IMR-90 (cell line): ENCODE data around the gene GJB3. TPM values are rescaled to one million over a fixed set of nuclear protein-coding genes. Genes with fewer than 3 reads are reported as not detected.

Experiments used
- ATAC-seq: fragments of 200-7000 bp; cut with Tn5 transposase; 2 replicates; pipeline ENCODE4 v1.9.1; 2020; ENCODE audit warnings: low read depth, mild to moderate bottlenecking, moderate library complexity
- BruUV-seq: library from RNA; stranded (reverse); fragments of 400-500 nt; replicated peaks from 2 replicates; lab custom pipeline; 2021; lab: Mats Ljungman, UMichigan
- CTCF ChIA-PET: fragments of 300-600 bp; formaldehyde crosslinking; extraction: SDS; loops from one replicate; lab custom pipeline; 2021; ENCODE audit warnings: antibody characterized with exemption; lab: Yijun Ruan, JAX
- POLR2A ChIA-PET: fragments of 300-600 bp; sonication (Branson Sonifier 250); formaldehyde crosslinking; loops from one replicate; lab custom pipeline; 2022; ENCODE audit warnings: antibody characterized with exemption; ENCODE audit not compliant: unreplicated experiment; lab: Charles Lee
- DNase-seq: peaks from one replicate; pipeline ENCODE4 v3.0.0; 2013
- H2AFZ ChIP-seq: replicated peaks from 2 replicates; pipeline ENCODE3; 2013; ENCODE audit warnings: low read length, mild to moderate bottlenecking; ENCODE audit not compliant: poor library complexity
- H2AK5ac ChIP-seq: 2 replicates; pipeline ENCODE4 v1.6.1; 2013; ENCODE audit warnings: low read depth, low read length, inconsistent platforms
- H2AK9ac ChIP-seq: replicated peaks from 2 replicates; pipeline ENCODE3; 2013; ENCODE audit warnings: mild to moderate bottlenecking, low read depth, low read length, moderate library complexity; ENCODE audit not compliant: poor library complexity
- H2BK120ac ChIP-seq: 2 replicates; pipeline ENCODE4 v1.6.1; 2013; ENCODE audit warnings: low read depth, low read length, inconsistent platforms
- H2BK15ac ChIP-seq: 3 replicates; pipeline ENCODE4 v1.6.1; 2013; ENCODE audit warnings: low read depth, low read length, inconsistent platforms
- H2BK20ac ChIP-seq: 2 replicates; pipeline ENCODE4 v1.6.1; 2013; ENCODE audit warnings: low read depth, mild to moderate bottlenecking, inconsistent platforms, low read length, moderate library complexity
- H2BK5ac ChIP-seq: 2 replicates; pipeline ENCODE4 v1.6.1; 2013; ENCODE audit warnings: mild to moderate bottlenecking, low read depth, low read length, inconsistent platforms; ENCODE audit not compliant: poor library complexity, severe bottlenecking
- H3K14ac ChIP-seq: replicated peaks from 2 replicates; pipeline ENCODE4 v1.6.1; 2013; ENCODE audit warnings: low read depth, low read length, inconsistent platforms
- H3K18ac ChIP-seq: 2 replicates; pipeline ENCODE4 v1.6.1; 2013; ENCODE audit warnings: low read depth, low read length, control low read depth
- H3K23ac ChIP-seq: 2 replicates; pipeline ENCODE4 v1.6.1; 2013; ENCODE audit warnings: low read depth, low read length, inconsistent platforms
- H3K27ac ChIP-seq: 2 replicates; pipeline ENCODE4 v1.5.1; 2013; ENCODE audit warnings: mild to moderate bottlenecking, control low read depth, low read length; ENCODE audit not compliant: insufficient read depth
- H3K27me3 ChIP-seq: 2 replicates; pipeline ENCODE4 v1.6.1; 2013; ENCODE audit warnings: low read length; ENCODE audit not compliant: control insufficient read depth, insufficient read depth
- H3K36me3 ChIP-seq: 2 replicates; pipeline ENCODE4 v1.6.1; 2013; ENCODE audit warnings: low read length, mixed read lengths; ENCODE audit not compliant: control insufficient read depth, insufficient read depth
- H3K4ac ChIP-seq: 2 replicates; pipeline ENCODE4 v1.6.1; 2013; ENCODE audit warnings: low read depth, low read length, inconsistent platforms
- H3K4me1 ChIP-seq: 2 replicates; pipeline ENCODE4 v1.6.1; 2013; ENCODE audit warnings: low read length, mixed read lengths; ENCODE audit not compliant: control insufficient read depth, insufficient read depth
- H3K4me2 ChIP-seq: 2 replicates; pipeline ENCODE4 v1.6.1; 2013; ENCODE audit warnings: low read depth, mild to moderate bottlenecking, control low read depth, low read length, moderate library complexity
- H3K4me3 ChIP-seq: 2 replicates; pipeline ENCODE4 v1.5.1; 2013; ENCODE audit warnings: low read depth, mild to moderate bottlenecking, control low read depth, low read length, moderate library complexity; ENCODE audit not compliant: insufficient read depth
- H3K56ac ChIP-seq: 2 replicates; pipeline ENCODE4 v1.6.1; 2013; ENCODE audit warnings: low read length, inconsistent platforms; ENCODE audit not compliant: insufficient read depth; ENCODE audit errors: extremely low read depth
- H3K79me1 ChIP-seq, 2 experiments: 2 replicates each; pipeline ENCODE4 v1.6.1; 2013; ENCODE audit warnings: low read length in 2 of 2, inconsistent platforms in 1 of 2, low read depth in 1 of 2
- H3K9ac ChIP-seq: 2 replicates; pipeline ENCODE4 v1.6.1; 2013; ENCODE audit warnings: low read depth, low read length, control low read depth
- H3K9me1 ChIP-seq: 2 replicates; pipeline ENCODE4 v1.6.1; 2013; ENCODE audit warnings: low read length, inconsistent platforms; ENCODE audit not compliant: insufficient read depth
- H3K9me3 ChIP-seq: 2 replicates; pipeline ENCODE4 v1.6.1; 2013; ENCODE audit warnings: low read length; ENCODE audit not compliant: control insufficient read depth, insufficient read depth
- H4K20me1 ChIP-seq: 2 replicates; pipeline ENCODE4 v1.6.1; 2013; ENCODE audit warnings: low read length, inconsistent platforms; ENCODE audit not compliant: insufficient read depth
- H4K5ac ChIP-seq: 2 replicates; pipeline ENCODE4 v1.6.1; 2013; ENCODE audit warnings: mild to moderate bottlenecking, low read depth, low read length, control low read depth
- H4K8ac ChIP-seq, 2 experiments: 2 replicates each; pipeline ENCODE4 v1.6.1; 2013; ENCODE audit warnings: low read depth in 2 of 2, low read length in 2 of 2, control low read depth in 1 of 2, inconsistent platforms in 1 of 2
- H4K91ac ChIP-seq: 2 replicates; pipeline ENCODE4 v1.6.1; 2013; ENCODE audit warnings: low read depth, low read length, inconsistent platforms; ENCODE audit not compliant: insufficient read depth
- BHLHE40 ChIP-seq: fragments of 150-350 bp; IDR thresholded peaks from 2 replicates; pipeline ENCODE4 v1.6.1; 2016; ENCODE audit warnings: mild to moderate bottlenecking, low read depth, low read length
- CEBPB ChIP-seq: IDR thresholded peaks from 2 replicates; pipeline ENCODE4 v1.6.1; 2012; ENCODE audit warnings: low read depth, low read length, improper control_type of control experiment
- CHD1 ChIP-seq: IDR thresholded peaks from 2 replicates; pipeline ENCODE4 v1.6.1; 2012; ENCODE audit warnings: low read depth, low read length, improper control_type of control experiment
- FOS ChIP-seq: fragments of 150-350 bp; IDR thresholded peaks from 2 replicates; pipeline ENCODE4 v1.6.1; 2016; ENCODE audit warnings: low read depth, low read length
- MAFK ChIP-seq: IDR thresholded peaks from 2 replicates; pipeline ENCODE4 v1.6.1; 2012; ENCODE audit warnings: low read depth, low read length, improper control_type of control experiment
- MAZ ChIP-seq: IDR thresholded peaks from 2 replicates; pipeline ENCODE4 v1.6.1; 2012; ENCODE audit warnings: low read depth, mild to moderate bottlenecking, low read length, improper control_type of control experiment, moderate library complexity, borderline replicate concordance
- MXI1 ChIP-seq: IDR thresholded peaks from 2 replicates; pipeline ENCODE4 v1.6.1; 2012; ENCODE audit warnings: low read depth, mild to moderate bottlenecking, low read length, moderate library complexity, borderline replicate concordance
- NFE2L2 ChIP-seq: fragments of 150-350 bp; IDR thresholded peaks from 2 replicates; pipeline ENCODE4 v1.6.1; 2016; ENCODE audit warnings: low read depth, mild to moderate bottlenecking, low read length
- POLR2A ChIP-seq: IDR thresholded peaks from 2 replicates; pipeline ENCODE4 v1.6.1; 2012; ENCODE audit warnings: mild to moderate bottlenecking, low read depth, low read length
- RAD21 ChIP-seq: IDR thresholded peaks from 2 replicates; pipeline ENCODE4 v1.6.1; 2012; ENCODE audit warnings: low read length, improper control_type of control experiment
- RCOR1 ChIP-seq: IDR thresholded peaks from 2 replicates; pipeline ENCODE4 v1.6.1; 2012; ENCODE audit warnings: mild to moderate bottlenecking, low read length, improper control_type of control experiment; ENCODE audit not compliant: insufficient replicate concordance
- RFX5 ChIP-seq: IDR thresholded peaks from 2 replicates; pipeline ENCODE4 v1.8.0; 2012; ENCODE audit warnings: low read depth, mild to moderate bottlenecking, low read length, moderate library complexity
- SMC3 ChIP-seq: fragments of 150-350 bp; IDR thresholded peaks from 2 replicates; pipeline ENCODE4 v1.6.1; 2016; ENCODE audit warnings: low read depth, mild to moderate bottlenecking, antibody characterized with exemption, low read length, moderate library complexity
- WGBS, 2 experiments: methylation state at CpG; one replicate each; pipeline versions ENCODE4 v1.1.5 to v1.1.7; 2013; ENCODE audit warnings: missing lambda C conversion rate in 2 of 2; ENCODE audit not compliant: insufficient read length in 1 of 2; ENCODE audit errors: extremely low coverage in 2 of 2; 5-methylcytosine and 5-hydroxymethylcytosine counted together
- dilution Hi-C: fragments of 300-500 bp; cut with HindIII; formaldehyde crosslinking; loops from one replicate; pipeline ENCODE4 v1.14.3; 2018; ENCODE audit warnings: low sequenced_read_pairs; ENCODE audit not compliant: unreplicated experiment
- in situ Hi-C: fragments of 300-500 bp; cut with MboI; formaldehyde crosslinking; loops from 3 replicates; pipeline ENCODE4 v1.14.3; 2019; ENCODE audit warnings: low sequenced_read_pairs, inconsistent platforms, mixed read lengths
- intact Hi-C: fragments of 100-400 bp; cut with micrococcal nuclease; formaldehyde crosslinking; loops from 2 replicates; pipeline ENCODE4 v1.10.0; 2022
- polyA plus RNA-seq, 3 experiments: library from polyadenylated mRNA; depleted of rRNA; stranded (reverse); fragments of >200 nt; gene quantifications; 2 replicates each; pipeline ENCODE4 v1.2.3, GENCODE V29; 2012; ENCODE audit warnings: low replicate concordance in 1 of 3
- total RNA-seq: library from RNA; depleted of rRNA; stranded (reverse); fragments of >200 nt; gene quantifications from 2 replicates; pipeline ENCODE4 v1.2.3, GENCODE V29; 2012
- TF ChIP-seq, protein P1 (sequence below): fragments of 150-350 bp; IDR thresholded peaks from 2 replicates; pipeline ENCODE4 v1.6.1; 2017; ENCODE audit warnings: mild to moderate bottlenecking, antibody characterized with exemption, low read length, low read depth
- TF ChIP-seq, protein P2 (sequence below): fragments of 150-350 bp; IDR thresholded peaks from 2 replicates; pipeline ENCODE4 v1.6.1; 2016; ENCODE audit warnings: low read depth, mild to moderate bottlenecking, low read length, moderate library complexity, borderline replicate concordance
- TF ChIP-seq, protein P3 (sequence below): conservative IDR thresholded peaks from 2 replicates; pipeline ENCODE4 v1.5.1; 2012; ENCODE audit warnings: mild to moderate bottlenecking, low read depth, low read length, improper control_type of control experiment

GJB3 gene
- total and polyA plus RNA-seq, 2 of the 4 experiments (the other 2 are of a cell fraction): not detected

DNA sequence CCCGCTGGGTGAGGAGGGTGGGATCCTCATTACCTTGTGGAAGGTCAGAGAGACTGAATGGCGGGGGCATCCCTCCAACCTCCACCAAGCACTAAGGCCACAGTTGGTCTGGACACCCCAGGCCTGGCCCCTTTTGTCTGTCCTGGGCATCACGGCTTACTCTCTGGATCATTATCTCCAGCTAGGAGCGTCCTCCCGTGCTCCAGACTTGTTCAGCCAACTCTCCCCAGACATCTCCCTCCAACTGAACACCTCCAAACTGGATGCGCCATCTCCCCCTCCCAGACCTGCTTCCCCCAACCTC lies 33.4 kb upstream of the GJB3 start:
- Histone ChIP-seq H2BK15ac (no peak overlapping the region), H3K4me1 (no peaks in the 10 kb centered on the region), H3K18ac (no peak overlapping the region), H3K27me3 (peaks cover 2% of the 10 kb centered on the region; the same call in 1 of the 2 replicates), H3K4me2 (no peak overlapping the region), H3K14ac (no peak overlapping the region), H3K4ac (no peak overlapping the region), H4K8ac (no peak overlapping the region), H2BK5ac (no peak overlapping the region), H3K9me1 (no peaks in the 10 kb centered on the region), H2AK5ac (no peak overlapping the region), H2BK20ac (no peak overlapping the region), H3K79me1 (no peaks in the 10 kb centered on the region), H4K91ac (no peak overlapping the region), H3K9me3 (no peaks in the 10 kb centered on the region), H2BK120ac (no peak overlapping the region), H4K20me1 (no peaks in the 10 kb centered on the region), H3K9ac (no peak overlapping the region), H2AK9ac (no peak overlapping the region), H3K27ac (no peak overlapping the region), H4K5ac (no peak overlapping the region), H3K36me3 (no peaks in the 10 kb centered on the region), H3K56ac (no peak overlapping the region), H3K23ac (no peak overlapping the region), H2AFZ (no peak overlapping the region), H3K4me3 (no peak overlapping the region)
- intact Hi-C loops (no loop called here), dilution Hi-C loops (no loop called here), in situ Hi-C loops (loop anchor here (10.0 kb wide), 1 partner anchor 1113 kb away; no protein-coding TSS in a partner anchor)
- ATAC-seq (no peak), DNase-seq (no peak)
- 40% methylated on average over 1 of the region's 6 CpGs; no CpG with 5 or more reads in 1 of the 2 experiments for WGBS, 2 experiments
- CTCF ChIA-PET: no interaction called here
- POLR2A ChIA-PET: no interaction called here
- BruUV-seq: no TSS peak
- TF ChIP-seq, protein P1, sequence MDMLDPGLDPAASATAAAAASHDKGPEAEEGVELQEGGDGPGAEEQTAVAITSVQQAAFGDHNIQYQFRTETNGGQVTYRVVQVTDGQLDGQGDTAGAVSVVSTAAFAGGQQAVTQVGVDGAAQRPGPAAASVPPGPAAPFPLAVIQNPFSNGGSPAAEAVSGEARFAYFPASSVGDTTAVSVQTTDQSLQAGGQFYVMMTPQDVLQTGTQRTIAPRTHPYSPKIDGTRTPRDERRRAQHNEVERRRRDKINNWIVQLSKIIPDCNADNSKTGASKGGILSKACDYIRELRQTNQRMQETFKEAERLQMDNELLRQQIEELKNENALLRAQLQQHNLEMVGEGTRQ: no peak
- TF ChIP-seq MXI1 (no peak), MAFK (no peak), CEBPB (no peak), RCOR1 (no peak), RFX5 (no peak), MAZ (no peak), SMC3 (no peak), RAD21 (no peak), POLR2A (no peak), BHLHE40 (no peak), CHD1 (no peak), FOS (no peak), NFE2L2 (no peak)
- TF ChIP-seq, protein P2, sequence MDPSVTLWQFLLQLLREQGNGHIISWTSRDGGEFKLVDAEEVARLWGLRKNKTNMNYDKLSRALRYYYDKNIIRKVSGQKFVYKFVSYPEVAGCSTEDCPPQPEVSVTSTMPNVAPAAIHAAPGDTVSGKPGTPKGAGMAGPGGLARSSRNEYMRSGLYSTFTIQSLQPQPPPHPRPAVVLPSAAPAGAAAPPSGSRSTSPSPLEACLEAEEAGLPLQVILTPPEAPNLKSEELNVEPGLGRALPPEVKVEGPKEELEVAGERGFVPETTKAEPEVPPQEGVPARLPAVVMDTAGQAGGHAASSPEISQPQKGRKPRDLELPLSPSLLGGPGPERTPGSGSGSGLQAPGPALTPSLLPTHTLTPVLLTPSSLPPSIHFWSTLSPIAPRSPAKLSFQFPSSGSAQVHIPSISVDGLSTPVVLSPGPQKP: no peak
- TF ChIP-seq, protein P3, sequence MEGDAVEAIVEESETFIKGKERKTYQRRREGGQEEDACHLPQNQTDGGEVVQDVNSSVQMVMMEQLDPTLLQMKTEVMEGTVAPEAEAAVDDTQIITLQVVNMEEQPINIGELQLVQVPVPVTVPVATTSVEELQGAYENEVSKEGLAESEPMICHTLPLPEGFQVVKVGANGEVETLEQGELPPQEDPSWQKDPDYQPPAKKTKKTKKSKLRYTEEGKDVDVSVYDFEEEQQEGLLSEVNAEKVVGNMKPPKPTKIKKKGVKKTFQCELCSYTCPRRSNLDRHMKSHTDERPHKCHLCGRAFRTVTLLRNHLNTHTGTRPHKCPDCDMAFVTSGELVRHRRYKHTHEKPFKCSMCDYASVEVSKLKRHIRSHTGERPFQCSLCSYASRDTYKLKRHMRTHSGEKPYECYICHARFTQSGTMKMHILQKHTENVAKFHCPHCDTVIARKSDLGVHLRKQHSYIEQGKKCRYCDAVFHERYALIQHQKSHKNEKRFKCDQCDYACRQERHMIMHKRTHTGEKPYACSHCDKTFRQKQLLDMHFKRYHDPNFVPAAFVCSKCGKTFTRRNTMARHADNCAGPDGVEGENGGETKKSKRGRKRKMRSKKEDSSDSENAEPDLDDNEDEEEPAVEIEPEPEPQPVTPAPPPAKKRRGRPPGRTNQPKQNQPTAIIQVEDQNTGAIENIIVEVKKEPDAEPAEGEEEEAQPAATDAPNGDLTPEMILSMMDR: no peak
